Progenitor cell of endocrine pancreas (in vitro differentiated cells): Measurements from ENCODE around the gene CELA2A. TPM values are rescaled to one million over a fixed set of nuclear protein-coding genes. Genes with fewer than 3 reads are reported as not detected.
A peak's percentile ranks its signal among the peaks of the same experiment; 100 is the strongest.

ENCODE experiments used
- DNase-seq: peaks from one replicate; pipeline ENCODE4 v3.0.0; 2021; ENCODE audit warnings: low spot score; ENCODE audit not compliant: unreplicated experiment
- H3K27ac Mint-ChIP-seq: 2 replicates; pipeline ENCODE4 v1.8.0; 2021; ENCODE audit warnings: mild to moderate bottlenecking, moderate library complexity, mixed read lengths
- H3K27me3 Mint-ChIP-seq: 2 replicates; pipeline ENCODE4 v1.8.0; 2021; ENCODE audit warnings: mixed read lengths
- H3K36me3 Mint-ChIP-seq: 2 replicates; pipeline ENCODE4 v1.8.0; 2022; ENCODE audit warnings: mixed read lengths; ENCODE audit not compliant: insufficient read depth
- H3K4me1 Mint-ChIP-seq: 2 replicates; pipeline ENCODE4 v1.8.0; 2021; ENCODE audit warnings: low read depth, mixed read lengths
- H3K4me3 Mint-ChIP-seq: 2 replicates; pipeline ENCODE4 v1.8.0; 2021; ENCODE audit warnings: low read depth, mild to moderate bottlenecking, moderate library complexity, mixed read lengths
- H3K9me3 Mint-ChIP-seq: 2 replicates; pipeline ENCODE4 v1.8.0; 2021; ENCODE audit warnings: low read depth, mixed read lengths
- CTCF ChIP-seq: fragments of 200-600 bp; sonication (generic); IDR thresholded peaks from one replicate; pipeline ENCODE4 v1.5.0; 2021; ENCODE audit warnings: antibody characterized with exemption, mild to moderate bottlenecking; ENCODE audit not compliant: unreplicated experiment
- total RNA-seq: library from RNA; stranded (reverse); gene quantifications from 2 replicates; pipeline ENCODE4 v1.2.1, GENCODE V29; 2021

The CELA2A gene
- total RNA-seq, 1 donor from 2014 or later, result not detected

GRCh38 chr1:15493869-15494390, 37.4 kb downstream of the CELA2A start:
- no peak overlapping the region for H3K4me3 Mint-ChIP-seq
- DNase-seq, result no peak
- no peaks in the 10 kb centered on the region for H3K4me1 Mint-ChIP-seq
- H3K27me3 Mint-ChIP-seq, result no peaks in the 10 kb centered on the region
- H3K36me3 Mint-ChIP-seq, result peaks cover 25% of the 10 kb centered on the region
- peaks cover 3% of the 10 kb centered on the region for H3K9me3 Mint-ChIP-seq
- H3K27ac Mint-ChIP-seq, result no peak overlapping the region
- no peak for TF ChIP-seq CTCF

- H3K4me3 Mint-ChIP-seq, result no peak overlapping the region
- peaks cover 16% of the 10 kb centered on the region for H3K36me3 Mint-ChIP-seq
- H3K27ac Mint-ChIP-seq, result no peak overlapping the region
- no peak for TF ChIP-seq CTCF
- no peak for DNase-seq
- H3K9me3 Mint-ChIP-seq, result peaks cover 3% of the 10 kb centered on the region
- H3K27me3 Mint-ChIP-seq, result no peaks in the 10 kb centered on the region
- H3K4me1 Mint-ChIP-seq, result no peaks in the 10 kb centered on the region
Measured at GRCh38 chr1:15500184-15501178, 43.9 kb downstream of the CELA2A start.

- no peaks in the 10 kb centered on the region for H3K4me1 Mint-ChIP-seq
- peak; percentile 54 for DNase-seq
- no peaks in the 10 kb centered on the region for H3K27me3 Mint-ChIP-seq
- peak; percentile 92 for TF ChIP-seq CTCF
- peaks cover 12% of the 10 kb centered on the region for H3K36me3 Mint-ChIP-seq
- H3K4me3 Mint-ChIP-seq, result no peak overlapping the region
- peaks cover 3% of the 10 kb centered on the region for H3K9me3 Mint-ChIP-seq
- H3K27ac Mint-ChIP-seq, result no peak overlapping the region
Measured at GRCh38 chr1:15501208-15502032, 44.9 kb downstream of the CELA2A start.

GRCh38 chr1:15504436-15504835, 47.9 kb downstream of the CELA2A start:
- peaks cover 6% of the 10 kb centered on the region for H3K4me1 Mint-ChIP-seq
- no peak overlapping the region for H3K4me3 Mint-ChIP-seq
- H3K9me3 Mint-ChIP-seq, result no peaks in the 10 kb centered on the region
- no peak for TF ChIP-seq CTCF
- peaks cover 10% of the 10 kb centered on the region for H3K36me3 Mint-ChIP-seq
- no peak for DNase-seq
- H3K27ac Mint-ChIP-seq, result no peak overlapping the region
- no peaks in the 10 kb centered on the region for H3K27me3 Mint-ChIP-seq

DNA sequence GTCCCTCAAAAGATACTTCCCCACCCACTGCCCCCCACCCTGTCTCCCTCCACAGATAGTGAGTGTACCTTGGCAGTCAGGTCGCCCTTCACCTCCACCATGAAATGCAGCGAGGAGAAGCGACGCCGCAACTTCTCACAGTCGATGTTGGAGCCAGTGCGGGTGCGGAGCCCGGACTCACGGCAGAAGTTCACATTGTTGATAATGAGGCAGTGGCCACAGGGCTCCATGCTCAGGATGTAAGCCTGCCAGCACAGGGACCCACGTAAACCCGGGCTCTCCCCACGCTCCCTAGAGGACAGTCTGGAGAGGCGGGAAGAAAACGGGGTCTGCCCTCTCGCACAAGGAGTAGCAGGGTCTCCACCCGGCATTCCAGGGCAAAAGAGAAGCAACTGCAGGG, 50.3 kb downstream of the CELA2A start:
- H3K4me3 Mint-ChIP-seq, result no peak overlapping the region
- H3K36me3 Mint-ChIP-seq, result peaks cover 7% of the 10 kb centered on the region
- H3K9me3 Mint-ChIP-seq, result no peaks in the 10 kb centered on the region
- H3K4me1 Mint-ChIP-seq, result peaks cover 6% of the 10 kb centered on the region
- no peak overlapping the region for H3K27ac Mint-ChIP-seq
- TF ChIP-seq CTCF, result no peak
- DNase-seq, result no peak
- no peaks in the 10 kb centered on the region for H3K27me3 Mint-ChIP-seq
